Testis (tissue), 3 donors: Measurements from ENCODE around the gene SPRR1B. TPM values are rescaled to one million over a fixed set of nuclear protein-coding genes. Genes with fewer than 3 reads are reported as not detected.
"Not testable (repeated sequence)": the region's sequence is repeated elsewhere in the genome, so short reads cannot be mapped to it uniquely, and the experiment has no call there.

Experiments used
- DNase-seq: peaks from one replicate; pipeline ENCODE4 v3.0.0-alpha.2; 2019
- H3K27ac ChIP-seq, 2 donors: fragments of 200-600 bp; sonication (generic); one replicate each; pipeline ENCODE4 v1.5.1; 2019
- H3K27me3 ChIP-seq: fragments of 200-600 bp; sonication (generic); one replicate; pipeline ENCODE4 v1.5.1; 2019
- H3K36me3 ChIP-seq: fragments of 200-600 bp; sonication (generic); one replicate; pipeline ENCODE4 v1.5.1; 2017; ENCODE audit warnings: low read depth; ENCODE audit errors: missing control alignments
- H3K4me1 ChIP-seq: fragments of 200-600 bp; sonication (generic); one replicate; pipeline ENCODE4 v1.5.1; 2019
- H3K4me3 ChIP-seq, 2 donors: fragments of 200-600 bp; sonication (generic); one replicate each; pipeline ENCODE4 v1.5.1; 2017 to 2019
- H3K9me3 ChIP-seq: fragments of 200-600 bp; sonication (generic); one replicate; pipeline ENCODE4 v1.5.1; 2017
- POLR2A ChIP-seq: fragments of 450-650 bp; IDR thresholded peaks from one replicate; pipeline ENCODE4 v1.6.1; 2017; ENCODE audit warnings: antibody characterized with exemption, mild to moderate bottlenecking, moderate library complexity
- WGBS, 2 donors: methylation state at CpG; one replicate each; pipeline ENCODE4 v1.1.5; 2018; 5-methylcytosine and 5-hydroxymethylcytosine counted together
- intact Hi-C: fragments of 100-400 bp; cut with DNase I; formaldehyde crosslinking; loops from one replicate; pipeline ENCODE4 v1.15.1; 2023; ENCODE audit warnings: low total_unique reads
- polyA plus RNA-seq: library from polyadenylated mRNA; stranded (reverse); fragments of 350-450 nt; fragmentation: Illumina TruSeq; extraction: RNeasy Lipid Tissue Mini Kit (QIAGEN cat#74804); gene quantifications from one replicate; pipeline ENCODE4 v1.2.3, GENCODE V29; 2014; ENCODE audit warnings: low read depth, low replicate concordance; ENCODE audit not compliant: insufficient read depth
- total RNA-seq, 2 donors: library from RNA; depleted of rRNA; stranded (reverse); fragments of >200 nt; gene quantifications; one replicate each; pipeline ENCODE4 v1.2.3, GENCODE V29; 2016
- TF ChIP-seq, protein P1 (sequence below), 3 experiments: fragments of 450-650 bp in 2 of 3; fragments of 200-600 bp in 1 of 3; sonication (generic) in 1 of 3; IDR thresholded peaks; one replicate each; pipeline ENCODE4 v1.5.1; 2016 to 2019; ENCODE audit warnings: antibody characterized with exemption in 3 of 3, mild to moderate bottlenecking in 2 of 3, moderate library complexity in 1 of 3

Gene SPRR1B
- total and polyA plus RNA-seq, 3 donors from 2014 or later, result not detected

DNA sequence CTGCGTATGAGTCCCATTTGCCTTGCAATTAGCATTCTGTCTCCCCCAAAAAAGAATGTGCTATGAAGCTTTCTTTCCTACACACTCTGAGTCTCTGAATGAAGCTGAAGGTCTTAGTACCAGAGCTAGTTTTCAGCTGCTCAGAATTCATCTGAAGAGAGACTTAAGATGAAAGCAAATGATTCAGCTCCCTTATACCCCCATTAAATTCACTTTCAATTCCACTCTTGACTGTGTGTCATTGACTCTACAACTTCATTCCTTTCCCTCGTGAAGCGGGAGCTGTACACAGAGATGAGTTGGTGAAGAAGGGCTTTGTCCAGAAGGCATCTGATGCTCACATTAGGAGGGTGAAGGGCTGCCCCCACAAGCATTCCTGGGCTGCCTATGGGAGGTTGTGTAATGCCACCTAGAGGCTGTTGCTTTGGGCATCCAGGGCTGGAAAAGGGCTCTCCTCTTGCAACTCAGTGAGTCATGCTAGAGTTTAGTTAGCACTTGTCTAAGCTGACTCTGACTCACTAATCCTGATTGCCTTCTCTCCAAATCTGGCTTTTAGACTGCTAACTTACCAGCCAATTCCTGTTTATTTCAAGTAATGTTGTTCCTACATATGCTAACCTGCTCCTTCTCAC, 1.8 kb downstream of the SPRR1B start:
- TF ChIP-seq, protein P1, sequence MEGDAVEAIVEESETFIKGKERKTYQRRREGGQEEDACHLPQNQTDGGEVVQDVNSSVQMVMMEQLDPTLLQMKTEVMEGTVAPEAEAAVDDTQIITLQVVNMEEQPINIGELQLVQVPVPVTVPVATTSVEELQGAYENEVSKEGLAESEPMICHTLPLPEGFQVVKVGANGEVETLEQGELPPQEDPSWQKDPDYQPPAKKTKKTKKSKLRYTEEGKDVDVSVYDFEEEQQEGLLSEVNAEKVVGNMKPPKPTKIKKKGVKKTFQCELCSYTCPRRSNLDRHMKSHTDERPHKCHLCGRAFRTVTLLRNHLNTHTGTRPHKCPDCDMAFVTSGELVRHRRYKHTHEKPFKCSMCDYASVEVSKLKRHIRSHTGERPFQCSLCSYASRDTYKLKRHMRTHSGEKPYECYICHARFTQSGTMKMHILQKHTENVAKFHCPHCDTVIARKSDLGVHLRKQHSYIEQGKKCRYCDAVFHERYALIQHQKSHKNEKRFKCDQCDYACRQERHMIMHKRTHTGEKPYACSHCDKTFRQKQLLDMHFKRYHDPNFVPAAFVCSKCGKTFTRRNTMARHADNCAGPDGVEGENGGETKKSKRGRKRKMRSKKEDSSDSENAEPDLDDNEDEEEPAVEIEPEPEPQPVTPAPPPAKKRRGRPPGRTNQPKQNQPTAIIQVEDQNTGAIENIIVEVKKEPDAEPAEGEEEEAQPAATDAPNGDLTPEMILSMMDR (IDR thresholded peaks at IDR 0.05), result no peak
- TF ChIP-seq POLR2A, result no peak
- no peak overlapping the region for H3K27ac ChIP-seq
- H3K36me3 ChIP-seq, result no peaks in the 10 kb centered on the region
- 48 to 53% methylated on average over 3 of the region's 3 CpGs for WGBS, 2 donors
- H3K9me3 ChIP-seq, result no peaks in the 10 kb centered on the region
- no peaks in the 10 kb centered on the region for H3K4me1 ChIP-seq
- intact Hi-C loops, result no loop called here
- H3K4me3 ChIP-seq, result no peak overlapping the region
- peak; percentile 28 for DNase-seq
- no peaks in the 10 kb centered on the region for H3K27me3 ChIP-seq

- Histone ChIP-seq H3K27ac (no peak overlapping the region), H3K27me3 (no peaks in the 10 kb centered on the region), H3K4me1 (no peaks in the 10 kb centered on the region), H3K4me3 (no peak overlapping the region), H3K36me3 (no peaks in the 10 kb centered on the region), H3K9me3 (no peaks in the 10 kb centered on the region)
- TF ChIP-seq, protein P1 (IDR thresholded peaks at IDR 0.05), result no peak
- TF ChIP-seq POLR2A, result no peak
- DNase-seq, result no peak
- intact Hi-C loops, result no loop called here
- WGBS, 2 donors, result 88 to 95% methylated on average over 1 of the region's 1 CpG
Measured at GRCh38 chr1:153035211-153035610, 4.2 kb downstream of the SPRR1B start.

DNA sequence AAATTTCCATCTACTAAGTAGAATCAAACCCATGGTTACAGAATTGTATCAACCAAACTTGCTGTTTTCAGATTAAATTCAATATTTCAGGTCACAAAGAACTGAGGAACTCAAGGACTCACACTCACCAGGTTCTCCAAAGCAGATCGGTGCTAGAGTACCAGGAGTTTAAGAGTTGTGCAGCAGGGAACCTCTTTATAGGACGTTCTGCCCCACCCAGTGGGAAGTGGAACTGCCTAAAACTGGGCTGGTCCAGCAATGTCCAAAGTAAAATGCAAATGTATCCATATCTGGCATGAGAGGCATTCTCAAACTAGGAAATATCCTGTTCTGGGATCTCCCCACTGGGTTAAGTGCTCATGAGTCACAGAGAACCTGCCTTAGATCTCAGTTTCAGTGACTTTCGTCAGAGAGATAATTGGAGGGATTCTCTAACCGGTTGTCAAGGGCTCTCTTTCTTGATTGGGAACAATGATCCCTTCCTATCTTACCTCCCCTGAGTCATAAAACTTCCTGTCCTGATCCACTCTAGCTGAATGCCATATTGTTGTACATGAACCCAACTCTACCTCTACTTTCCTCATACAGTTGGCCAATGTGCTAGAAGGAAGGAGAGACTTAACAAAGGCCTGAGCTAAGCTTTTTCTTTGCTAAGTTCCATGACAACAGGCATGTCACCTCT, 10.1 kb downstream of the SPRR1B start, which contains the start of gene SPRR2D:
Gene SPRR2D, minus strand, starts transcription at position 171 of the 682 bp plus-strand sequence. CDS start 774 bp downstream, outside the sequence.
- 74 to 77% methylated on average over 4 of the region's 4 CpGs for WGBS, 2 donors
- DNase-seq, result no peak
- H3K27me3 ChIP-seq, result no peaks in the 10 kb centered on the region

GRCh38 chr1:153049211-153049610, 18.2 kb downstream of the SPRR1B start:
- TF ChIP-seq POLR2A, result no peak
- TF ChIP-seq, protein P1 (IDR thresholded peaks at IDR 0.05), result no peak
- no peak overlapping the region for H3K4me3 ChIP-seq
- intact Hi-C loops, result no loop called here
- H3K9me3 ChIP-seq, result no peaks in the 10 kb centered on the region
- H3K27me3 ChIP-seq, result no peaks in the 10 kb centered on the region
- H3K4me1 ChIP-seq, result no peaks in the 10 kb centered on the region
- WGBS, 2 donors, result 63 to 95% methylated on average over 1 to 2 of the region's 2 CpGs
- H3K36me3 ChIP-seq, result no peaks in the 10 kb centered on the region
- H3K27ac ChIP-seq, result no peak overlapping the region
- DNase-seq, result no peak

More for the DNA sequence above, 10.1 kb downstream of the SPRR1B start, which contains the start of gene SPRR2D:
- Histone ChIP-seq H3K9me3 (no peaks in the 10 kb centered on the region), H3K27ac (no peak within 1 kb of the TSS), H3K4me1 (no peaks in the 10 kb centered on the region), H3K36me3 (no peaks in the 10 kb centered on the region), H3K4me3 (no peak within 1 kb of the TSS)
- intact Hi-C loops, result no loop called here
- TF ChIP-seq, protein P1 (IDR thresholded peaks at IDR 0.05), result no peak
- TF ChIP-seq POLR2A, result no peak

DNA sequence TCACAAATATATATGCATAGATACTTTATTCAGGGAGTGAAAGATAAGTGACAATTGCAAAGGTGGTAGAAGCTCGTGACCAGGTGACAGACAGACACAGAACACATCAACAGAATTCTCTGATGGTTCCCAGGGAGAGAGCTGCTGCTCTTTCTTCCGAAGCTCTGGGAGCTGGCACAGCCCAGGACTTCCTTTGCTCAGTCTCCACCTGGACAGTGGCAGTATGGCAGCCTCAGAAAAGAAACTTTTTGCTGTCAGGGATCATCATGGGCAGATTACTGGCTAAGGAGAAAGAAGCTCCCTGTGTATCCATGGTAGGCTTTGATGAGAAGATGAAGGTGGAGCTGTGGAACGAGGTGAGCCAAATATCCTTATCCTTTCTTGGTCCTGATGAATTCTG, 25.1 kb downstream of the SPRR1B start:
- intact Hi-C loops, H3K4me3 ChIP-seq, H3K36me3 ChIP-seq, H3K9me3 ChIP-seq, DNase-seq, H3K27me3 ChIP-seq, H3K4me1 ChIP-seq, H3K27ac ChIP-seq: not testable (repeated sequence)
- WGBS, 2 donors, result 53 to 72% methylated on average over 3 of the region's 3 CpGs
